Measurements from ENCODE around the gene PHF19. TPM values are rescaled to one million over a fixed set of nuclear protein-coding genes. Genes with fewer than 3 reads are reported as not detected.

PHF19 gene
- 19.0 TPM for total RNA-seq
- long read RNA-seq, full-length matches to known transcripts = 8 of 18 reads
- long read RNA-seq, partial matches to known transcripts = 3 of 18 reads
- long read RNA-seq, other reads (novel, unspliced or antisense) = 7 of 18 reads

- Histone ChIP-seq H3K4me1 (no peaks in the 10 kb centered on the region), H3K36me3 (no peaks in the 10 kb centered on the region), H3K9me3 (no peaks in the 10 kb centered on the region), H3K27me3 (no peaks in the 10 kb centered on the region), H3K27ac (peak within 1 kb of the TSS; percentile 90), H3K4me3 (peak within 1 kb of the TSS; percentile 76)
- no peak for TF ChIP-seq CTCF (IDR thresholded peaks at IDR 0.05)
- intact Hi-C loops (cut with DNase I) = loop anchor here (10.0 kb wide), 1 partner anchor 58 kb away; no protein-coding TSS in a partner anchor
- DNase-seq (peak; percentile 75), ATAC-seq (peak; percentile 6)
Measured at GRCh38 chr9:120876842-120877240, at the start of gene PHF19. PHF19 (minus strand) TSS chr9:120877188; CDS start chr9:120874741, 2,447 bp downstream.

DNA sequence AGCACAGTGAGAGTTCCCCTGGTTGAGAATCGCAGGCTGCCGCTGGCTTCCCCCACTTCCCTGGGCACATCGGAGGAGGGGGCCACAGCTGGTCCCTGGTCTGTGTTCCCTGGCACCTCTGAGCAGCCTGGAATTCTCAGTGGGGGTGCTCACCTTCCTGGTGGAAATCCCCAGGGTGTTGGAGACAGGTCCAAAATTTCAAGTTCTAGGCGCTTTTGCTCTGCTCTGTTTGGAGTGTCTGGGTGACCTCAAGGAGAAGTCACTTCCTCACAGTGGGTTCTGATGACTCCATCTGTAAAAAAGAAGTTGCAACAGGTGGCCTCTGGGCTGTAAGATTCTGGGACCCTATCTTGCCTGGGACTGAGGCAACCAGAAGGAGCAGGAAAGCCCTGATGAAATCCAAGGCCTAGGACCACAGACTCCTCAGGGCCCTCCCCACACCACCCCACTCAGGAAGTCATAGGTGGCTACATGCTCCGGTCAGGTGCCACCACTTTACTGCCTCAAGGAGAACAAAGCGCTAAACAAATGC, 49.5 kb upstream of the PHF19 start, which contains the start of gene TRAF1:
TSS of gene TRAF1 (minus strand) at position 400 of the 532 bp plus-strand sequence. CDS start 721 bp downstream, outside the sequence.
- peaks cover 31% of the 10 kb centered on the region for H3K4me1 ChIP-seq
- no peak for ATAC-seq

GRCh38 chr9:120925535-120926396, 48.8 kb upstream of the PHF19 start:
- ATAC-seq = no peak
- Histone ChIP-seq H3K36me3 (no peaks in the 10 kb centered on the region), H3K4me3 (peak overlapping the region; percentile 23), H3K4me1 (peaks cover 24% of the 10 kb centered on the region), H3K9me3 (no peaks in the 10 kb centered on the region), H3K27me3 (no peaks in the 10 kb centered on the region), H3K27ac (peak overlapping the region; percentile 65)
- no peak for TF ChIP-seq CTCF (IDR thresholded peaks at IDR 0.05)
- intact Hi-C loops (cut with DNase I) = no loop called here
- DNase-seq = no peak

More for the DNA sequence above, 49.5 kb upstream of the PHF19 start, which contains the start of gene TRAF1:
- H3K4me3 ChIP-seq = peak within 1 kb of the TSS; percentile 72
- peak within 1 kb of the TSS; percentile 95 for H3K27ac ChIP-seq
- no peaks in the 10 kb centered on the region for H3K36me3 ChIP-seq
- intact Hi-C loops (cut with DNase I) = no loop called here
- DNase-seq = no peak
- H3K9me3 ChIP-seq = no peaks in the 10 kb centered on the region
- no peaks in the 10 kb centered on the region for H3K27me3 ChIP-seq
- TF ChIP-seq CTCF (IDR thresholded peaks at IDR 0.05) = no peak

DNA sequence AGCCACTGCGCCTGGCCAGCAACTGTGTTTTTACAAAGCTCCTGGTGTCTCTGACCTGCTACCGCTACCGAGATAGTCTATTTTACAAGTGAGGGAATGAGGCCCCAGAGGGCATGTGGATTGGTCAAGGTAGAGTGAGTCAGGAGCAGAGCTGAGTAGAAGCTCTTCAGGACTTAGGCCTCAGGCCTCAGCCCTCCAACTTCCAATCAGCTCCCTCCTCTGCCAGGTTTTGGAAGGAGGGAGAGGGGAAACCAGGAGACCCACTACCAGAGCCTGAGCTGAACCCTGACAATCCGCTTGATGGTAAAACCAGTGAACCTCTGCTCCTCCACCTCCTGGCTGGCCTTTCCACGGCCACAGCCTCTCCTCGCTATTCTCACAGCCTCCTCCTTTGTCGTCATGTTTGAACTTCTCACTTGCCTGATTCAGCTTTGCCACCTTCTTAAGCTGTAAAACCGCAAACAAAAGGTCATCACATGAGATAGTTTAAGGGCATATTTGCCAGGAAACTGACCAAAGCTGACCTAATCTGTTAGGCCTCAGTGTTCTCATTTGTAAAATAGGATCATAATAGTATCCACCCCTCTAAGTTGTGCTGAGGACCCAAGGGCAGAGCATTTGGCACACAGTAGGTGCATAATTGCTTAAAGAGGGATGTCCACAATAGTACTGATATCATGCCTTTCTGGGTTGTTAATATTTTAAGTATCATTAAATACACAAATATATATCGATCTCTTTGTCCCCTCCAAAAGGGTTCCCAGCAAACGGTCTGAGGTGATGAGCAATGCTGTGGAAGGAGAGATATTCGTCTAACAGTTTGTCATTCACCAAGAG, 47.9 kb upstream of the PHF19 start:
- no peak for TF ChIP-seq CTCF (IDR thresholded peaks at IDR 0.05)
- H3K36me3 ChIP-seq = no peaks in the 10 kb centered on the region
- intact Hi-C loops (cut with DNase I) = no loop called here
- peak overlapping the region; percentile 65 for H3K27ac ChIP-seq
- peaks cover 22% of the 10 kb centered on the region for H3K4me1 ChIP-seq
- ATAC-seq (no peak), DNase-seq (no peak)
- H3K27me3 ChIP-seq = no peaks in the 10 kb centered on the region
- peak overlapping the region; percentile 23 for H3K4me3 ChIP-seq
- no peaks in the 10 kb centered on the region for H3K9me3 ChIP-seq

DNA sequence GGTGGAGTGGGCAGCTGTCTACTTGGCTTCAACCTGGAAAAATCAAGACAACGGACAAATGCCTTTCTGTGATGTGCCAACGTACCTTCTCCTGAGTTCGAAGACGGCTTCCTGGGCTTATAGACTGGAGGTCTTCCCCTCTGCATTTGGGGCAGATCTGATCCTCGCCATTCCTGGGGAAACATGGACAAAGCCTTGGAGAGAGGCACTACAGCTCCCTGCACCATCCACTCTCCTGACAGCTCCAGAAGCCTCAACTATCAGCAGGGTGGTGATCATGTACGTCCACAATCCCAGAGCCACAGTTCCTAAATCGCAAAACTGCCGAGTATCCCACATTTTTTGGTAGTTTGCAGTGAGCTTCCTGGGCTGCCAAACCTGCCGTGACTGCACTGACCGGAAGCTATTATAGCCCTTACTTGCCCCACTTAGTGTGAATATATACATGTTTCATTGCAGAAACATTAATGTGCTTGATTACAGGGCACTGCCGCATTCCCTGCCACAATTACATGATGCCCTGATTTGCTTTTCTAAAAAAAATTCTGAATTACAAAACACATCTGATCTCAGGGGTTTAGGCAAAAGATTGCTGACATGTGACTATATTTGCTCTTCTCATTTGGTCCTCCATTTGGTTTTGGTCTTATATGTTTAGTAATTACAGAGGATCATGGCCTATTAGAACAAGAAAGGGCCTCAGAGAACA, 46.8 kb upstream of the PHF19 start:
- Histone ChIP-seq H3K4me3 (no peak overlapping the region), H3K4me1 (peaks cover 26% of the 10 kb centered on the region)

More for the DNA sequence above, 46.8 kb upstream of the PHF19 start:
- Histone ChIP-seq H3K9me3 (no peaks in the 10 kb centered on the region), H3K27me3 (no peaks in the 10 kb centered on the region), H3K36me3 (no peaks in the 10 kb centered on the region), H3K27ac (no peak overlapping the region)
- no peak for ATAC-seq
- no peak for DNase-seq
- intact Hi-C loops (cut with DNase I) = no loop called here
- TF ChIP-seq CTCF (IDR thresholded peaks at IDR 0.05) = no peak
